Spleen (tissue), 7 donors: ENCODE measurements around the gene GOLGA6L2.
A peak's percentile ranks its signal among the peaks of the same experiment; 100 is the strongest.

ENCODE experiments used
- CTCF ChIP-seq, 11 experiments: fragments of 200-600 bp in 7 of 11; fragments of 450-650 bp in 4 of 11; sonication (generic) in 4 of 11; IDR thresholded peaks in 8 of 11; conservative IDR thresholded peaks in 3 of 11; 1 replicate in 7 of 11; 2 replicates in 4 of 11; pipeline versions ENCODE4 v1.4.0 to v1.8.0; 2016 to 2021; ENCODE audit warnings: antibody characterized with exemption in 11 of 11, inconsistent platforms in 4 of 11, mild to moderate bottlenecking in 1 of 11
- POLR2AphosphoS5 ChIP-seq, 3 donors: sonication (generic); formaldehyde crosslinking; IDR thresholded peaks; one replicate each; pipeline ENCODE4 v1.5.1; 2017; ENCODE audit warnings: antibody characterized with exemption in 3 of 3
- donor health status: DM: no; HTN: no; CAD: no; lungs with moderate emphysema.
- donor health status: DM: no; HTN: no; CAD: no.
- donor health status: DM: no; HTN: no; CAD: no.

- TF ChIP-seq CTCF (IDR thresholded peaks at IDR 0.05 in 8 of 11, conservative IDR thresholded peaks at IDR 0.05 in 3 of 11) (peak in 3 of 11 experiments; percentile 12 to 34 (median 12)), POLR2AphosphoS5 (IDR thresholded peaks at IDR 0.05) (no peak)
These were observed 20.1 kb upstream of the GOLGA6L2 start for GRCh38 chr15:23467110-23467600.
